Activated naive CD8-positive, alpha-beta T cell treated with anti-CD3 and anti-CD28 coated beads, Interleukin-2, amount 50 U/mL, for 24 hours (primary cell): ENCODE results near the gene SERPINA4.
"Not testable (repeated sequence)": the region's sequence is repeated elsewhere in the genome, so short reads cannot be mapped to it uniquely, and the experiment has no call there.

Source experiments
- ATAC-seq: fragments of 150-1000 bp; cut with Tn5 transposase; one replicate; pipeline ENCODE4 v1.10.0; 2021
- DNase-seq: peaks from one replicate; pipeline ENCODE4 v3.0.0; 2021
- H3K27ac Mint-ChIP-seq: one replicate; pipeline ENCODE4 v1.8.0; 2021; ENCODE audit warnings: mild to moderate bottlenecking, mixed read lengths
- H3K27me3 Mint-ChIP-seq: one replicate; pipeline ENCODE4 v1.8.0; 2021; ENCODE audit warnings: mixed read lengths
- H3K36me3 Mint-ChIP-seq: one replicate; pipeline ENCODE4 v1.8.0; 2021; ENCODE audit warnings: low read depth, mixed read lengths
- H3K4me1 Mint-ChIP-seq: one replicate; pipeline ENCODE4 v1.8.0; 2021; ENCODE audit warnings: mixed read lengths
- H3K4me3 Mint-ChIP-seq: one replicate; pipeline ENCODE4 v1.8.0; 2021; ENCODE audit warnings: mild to moderate bottlenecking, moderate library complexity, mixed read lengths
- H3K9me3 Mint-ChIP-seq: one replicate; pipeline ENCODE4 v1.8.0; 2021; ENCODE audit warnings: mixed read lengths

Gene SERPINA4

DNA sequence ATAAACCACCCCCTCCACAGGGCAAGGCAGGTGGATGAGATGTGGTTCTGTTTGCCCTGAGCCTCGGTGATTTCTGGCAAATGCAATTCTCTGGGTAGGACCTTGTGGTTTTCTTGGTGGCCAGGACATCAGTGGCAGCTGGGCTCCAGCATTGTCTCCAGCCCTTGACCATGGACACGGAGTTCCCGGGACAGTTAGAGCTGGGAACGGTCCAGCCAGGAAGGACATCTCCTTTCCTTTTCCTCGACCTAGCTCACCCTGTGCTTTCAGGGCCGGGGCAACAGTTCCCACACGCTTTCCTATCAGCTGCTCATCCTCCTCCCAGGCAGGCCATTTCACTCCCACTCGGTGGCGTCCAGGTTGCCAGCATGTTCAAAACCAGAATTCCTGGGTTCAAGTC, 9.2 kb downstream of the SERPINA4 start:
- ATAC-seq (no peak), DNase-seq (no peak)
- Mint-ChIP-seq H3K27me3 (no peaks in the 10 kb centered on the region), H3K4me1 (no peaks in the 10 kb centered on the region), H3K4me3 (no peak overlapping the region), H3K9me3 (no peaks in the 10 kb centered on the region), H3K36me3 (no peaks in the 10 kb centered on the region), H3K27ac (no peak overlapping the region)

DNA sequence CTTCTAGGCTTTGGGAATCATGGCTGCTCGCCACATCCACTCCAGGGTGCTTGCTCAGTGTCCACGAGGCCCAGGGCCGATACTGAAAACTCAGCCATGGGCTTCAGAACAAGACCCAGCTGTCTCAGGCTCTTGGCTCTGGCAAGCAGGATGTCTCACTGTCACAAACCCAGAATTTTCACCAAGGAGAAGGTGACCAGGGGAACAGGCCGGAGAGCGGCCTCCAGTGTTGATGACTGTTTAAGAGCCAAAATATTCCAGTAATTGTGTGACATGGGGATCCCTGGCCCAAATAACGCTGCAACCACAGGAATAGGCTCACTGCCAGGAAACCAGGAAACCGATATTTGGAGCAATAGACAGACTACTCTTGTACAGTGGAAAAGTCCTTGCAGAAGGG, 10.2 kb downstream of the SERPINA4 start:
- Mint-ChIP-seq H3K27ac (no peak overlapping the region), H3K9me3 (no peaks in the 10 kb centered on the region), H3K4me1 (no peaks in the 10 kb centered on the region), H3K36me3 (no peaks in the 10 kb centered on the region), H3K4me3 (no peak overlapping the region), H3K27me3 (no peaks in the 10 kb centered on the region)
- DNase-seq (no peak), ATAC-seq (no peak)

DNA sequence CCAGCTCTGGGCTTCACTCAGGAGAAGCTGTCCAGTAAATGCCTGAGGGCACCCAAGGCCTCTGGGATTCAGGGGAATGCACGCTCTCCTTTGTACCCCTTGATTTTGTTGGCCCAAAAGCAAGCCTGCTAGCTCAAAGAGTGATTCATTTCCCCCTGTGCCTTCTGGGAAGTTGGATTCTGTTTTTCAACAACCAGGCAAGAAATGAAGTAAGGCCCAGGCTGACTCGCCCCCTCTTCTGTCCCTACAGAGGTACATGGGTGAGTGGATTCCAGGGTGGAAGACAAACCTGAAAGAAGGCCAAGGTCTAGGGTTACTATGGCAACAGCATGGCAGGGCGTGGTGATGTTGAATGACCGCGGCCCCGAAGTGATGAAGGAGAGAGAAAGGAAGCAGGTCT, 10.7 kb downstream of the SERPINA4 start:
- no peaks in the 10 kb centered on the region for H3K4me1 Mint-ChIP-seq
- H3K27ac Mint-ChIP-seq: no peak overlapping the region
- no peaks in the 10 kb centered on the region for H3K9me3 Mint-ChIP-seq
- H3K27me3 Mint-ChIP-seq: no peaks in the 10 kb centered on the region
- ATAC-seq (no peak), DNase-seq (no peak)
- no peak overlapping the region for H3K4me3 Mint-ChIP-seq
- no peaks in the 10 kb centered on the region for H3K36me3 Mint-ChIP-seq

DNA sequence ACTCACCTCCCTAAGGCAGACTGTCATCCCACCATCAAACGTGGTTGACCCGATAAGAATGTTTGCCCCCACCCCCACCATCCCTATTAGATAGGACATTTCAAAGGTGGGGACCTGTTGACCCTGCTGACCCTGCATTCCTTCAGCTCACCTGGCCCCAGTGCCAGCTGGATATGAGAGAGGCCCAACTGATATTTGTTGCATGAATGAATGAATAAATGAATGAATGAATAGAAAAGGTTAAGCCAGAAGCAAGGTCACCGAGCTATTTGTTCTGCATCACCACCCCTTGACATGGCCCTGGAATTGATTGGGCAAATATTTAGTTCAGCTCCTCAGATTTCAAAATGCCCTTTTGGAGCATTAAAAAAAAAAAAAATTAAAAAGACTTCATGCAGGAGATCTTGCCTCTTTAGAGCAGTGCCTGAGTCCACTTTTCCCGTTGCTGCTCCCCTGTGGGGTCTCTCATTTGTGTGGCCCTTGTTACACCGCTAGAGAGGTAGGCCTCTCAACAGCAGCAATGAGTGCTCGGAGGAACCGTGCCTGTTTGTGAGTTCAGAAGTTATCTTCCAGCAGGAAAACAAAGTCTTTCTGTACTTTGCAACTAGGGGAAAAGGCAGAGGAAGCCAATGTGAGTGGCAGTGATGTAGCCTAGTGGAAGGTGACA, 11.5 kb downstream of the SERPINA4 start:
- no peaks in the 10 kb centered on the region for H3K4me1 Mint-ChIP-seq
- DNase-seq: no peak
- H3K27me3 Mint-ChIP-seq: no peaks in the 10 kb centered on the region
- H3K9me3 Mint-ChIP-seq: no peaks in the 10 kb centered on the region
- no peak overlapping the region for H3K27ac Mint-ChIP-seq
- no peak for ATAC-seq
- H3K36me3 Mint-ChIP-seq: no peaks in the 10 kb centered on the region
- H3K4me3 Mint-ChIP-seq: no peak overlapping the region

DNA sequence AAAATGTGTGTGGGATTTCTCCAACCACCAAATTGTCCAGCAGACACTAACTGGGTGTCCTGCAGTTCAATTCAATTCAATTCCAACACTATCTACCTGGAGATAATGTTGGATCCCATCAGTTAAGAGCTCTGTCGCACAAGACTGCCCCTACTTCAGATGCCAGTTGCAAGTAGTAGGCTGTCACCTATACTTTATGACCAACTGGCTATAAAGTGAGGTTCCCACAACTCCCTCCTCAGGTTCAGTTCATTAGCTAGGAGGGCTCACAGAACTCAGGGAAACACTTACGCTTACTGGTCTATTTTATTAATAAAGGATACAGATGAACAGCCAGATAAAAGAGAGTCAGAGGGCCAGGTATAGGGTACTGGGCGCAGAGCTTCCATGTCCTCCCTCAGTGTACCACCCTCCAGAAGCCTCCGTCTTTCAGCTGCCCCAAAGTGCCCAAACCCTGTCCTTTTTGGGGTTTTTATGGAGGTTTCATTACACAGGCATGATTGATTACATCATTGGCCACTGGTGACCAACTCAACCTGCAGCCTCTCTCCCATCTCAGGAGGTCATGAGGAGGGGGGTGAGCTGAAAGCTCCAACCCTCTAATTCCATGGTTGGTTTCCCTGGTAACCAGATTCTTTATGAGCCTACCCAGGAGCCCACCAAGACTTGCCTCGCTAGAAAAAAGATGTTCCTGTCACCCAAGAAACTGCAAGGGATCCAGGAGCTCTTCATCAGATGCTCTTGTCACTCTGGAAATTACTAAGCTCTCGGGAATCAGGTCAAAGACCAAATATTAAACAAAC, 12.4 kb downstream of the SERPINA4 start:
- Mint-ChIP-seq H3K27me3 (no peaks in the 10 kb centered on the region), H3K4me3 (no peak overlapping the region), H3K9me3 (no peaks in the 10 kb centered on the region), H3K36me3 (no peaks in the 10 kb centered on the region), H3K4me1 (no peaks in the 10 kb centered on the region), H3K27ac (no peak overlapping the region)
- no peak for DNase-seq
- ATAC-seq: no peak

DNA sequence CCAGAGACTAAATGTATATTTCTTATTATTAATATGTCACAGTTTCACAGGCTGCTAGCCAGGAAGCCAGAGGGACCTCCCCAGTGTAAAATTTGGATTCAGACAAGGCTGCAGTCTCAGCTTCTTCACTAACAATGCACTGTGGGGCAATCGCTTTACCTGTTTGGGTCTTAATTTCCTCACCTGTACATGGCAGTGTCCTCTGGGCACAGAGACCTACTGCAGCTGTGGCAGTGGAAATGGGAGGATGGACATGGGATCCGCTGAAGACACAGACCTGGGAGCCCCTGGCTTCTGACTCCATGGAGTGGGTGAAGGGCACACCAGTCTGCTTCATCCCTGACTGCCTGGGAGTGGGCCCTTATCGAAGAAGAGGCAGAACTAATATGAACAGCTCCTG, 13.1 kb downstream of the SERPINA4 start:
- H3K27ac Mint-ChIP-seq: no peak overlapping the region
- peaks cover 2% of the 10 kb centered on the region for H3K9me3 Mint-ChIP-seq
- DNase-seq: no peak
- no peaks in the 10 kb centered on the region for H3K36me3 Mint-ChIP-seq
- no peak for ATAC-seq
- no peaks in the 10 kb centered on the region for H3K4me1 Mint-ChIP-seq
- H3K4me3 Mint-ChIP-seq: no peak overlapping the region
- peaks cover 1% of the 10 kb centered on the region for H3K27me3 Mint-ChIP-seq

DNA sequence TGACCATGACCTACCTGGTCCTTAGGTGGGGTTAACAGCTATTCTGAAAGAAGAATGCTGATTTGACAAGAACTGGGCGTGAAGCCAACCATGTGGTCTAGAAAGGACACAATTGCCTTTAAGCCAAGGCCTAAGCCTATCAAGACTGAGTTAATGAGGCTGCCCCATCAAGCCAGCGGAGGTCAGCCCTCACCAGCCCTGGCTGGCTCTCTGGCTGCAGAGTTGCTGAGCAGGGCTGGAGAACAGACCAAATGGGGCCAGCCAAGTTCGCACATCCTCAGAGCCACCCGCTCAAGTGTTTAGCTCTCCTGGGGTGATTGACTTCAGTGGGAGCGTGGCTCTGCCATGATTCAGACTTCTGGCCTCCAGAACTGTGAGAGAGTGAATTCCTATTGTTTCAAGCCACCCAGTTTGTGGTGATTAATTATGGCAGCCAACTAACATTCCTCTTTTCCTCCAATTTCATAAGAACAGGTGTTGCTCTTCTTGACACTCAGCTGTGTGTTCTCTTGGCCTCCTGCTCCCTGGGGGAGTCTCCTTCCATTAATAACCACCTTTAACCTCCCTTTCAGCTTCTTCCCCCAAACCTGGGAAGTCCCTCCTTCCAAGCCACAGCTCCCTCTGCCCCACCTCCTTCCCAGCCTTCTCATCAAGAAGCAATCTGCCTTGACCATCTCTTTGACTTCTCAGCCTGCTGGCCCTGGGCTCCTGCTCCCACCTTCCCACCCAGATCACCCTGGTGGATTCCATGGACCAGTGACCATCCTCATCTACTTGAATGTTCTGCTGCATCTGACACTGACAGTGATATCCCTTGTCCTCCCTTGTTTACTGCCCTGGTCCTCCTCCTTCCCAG, 14.7 kb downstream of the SERPINA4 start:
- no peak for ATAC-seq
- peaks cover 4% of the 10 kb centered on the region for H3K9me3 Mint-ChIP-seq
- H3K36me3 Mint-ChIP-seq: no peaks in the 10 kb centered on the region
- DNase-seq: no peak
- no peak overlapping the region for H3K4me3 Mint-ChIP-seq
- H3K27me3 Mint-ChIP-seq: peaks cover 2% of the 10 kb centered on the region
- no peaks in the 10 kb centered on the region for H3K4me1 Mint-ChIP-seq
- no peak overlapping the region for H3K27ac Mint-ChIP-seq

DNA sequence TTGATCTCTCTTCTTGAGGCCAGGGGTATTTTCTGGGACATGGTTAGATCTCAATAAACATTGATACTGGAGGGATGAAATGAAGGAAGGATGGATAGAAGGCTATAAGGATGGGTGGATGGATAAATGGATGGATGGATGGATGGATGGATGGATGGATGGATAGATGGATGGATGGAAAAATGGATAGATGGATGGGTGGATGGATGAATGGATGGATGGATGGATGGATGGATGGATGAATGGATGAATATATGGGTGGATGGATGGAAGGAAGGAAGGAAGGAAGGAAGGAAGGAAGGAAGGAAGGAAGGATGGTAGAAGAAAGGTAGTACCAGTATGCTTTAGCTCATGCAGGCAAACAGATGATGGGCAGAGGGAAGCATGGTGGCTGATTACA, 16.2 kb downstream of the SERPINA4 start:
- not testable (repeated sequence) for ATAC-seq, H3K4me1 Mint-ChIP-seq, H3K36me3 Mint-ChIP-seq, H3K27me3 Mint-ChIP-seq, DNase-seq, H3K27ac Mint-ChIP-seq, H3K9me3 Mint-ChIP-seq, H3K4me3 Mint-ChIP-seq

DNA sequence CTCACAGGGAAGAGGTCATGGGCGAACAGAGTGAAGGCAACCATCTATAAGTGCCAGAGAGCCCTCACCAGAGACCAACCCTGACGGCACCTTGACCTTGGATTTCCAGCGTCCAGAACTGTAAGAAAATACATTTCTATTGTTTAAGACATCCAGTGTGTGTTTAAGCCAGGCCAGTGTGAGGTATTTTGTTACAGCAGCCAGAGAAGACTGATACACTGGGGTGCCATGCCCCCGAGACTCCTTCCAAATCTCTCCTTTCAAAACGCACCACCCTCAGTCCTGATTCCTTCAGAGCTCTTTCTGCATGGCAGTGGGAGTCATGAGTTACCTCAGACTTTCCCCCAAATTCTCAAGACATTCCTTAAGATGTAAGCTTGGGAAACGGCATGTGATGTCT, 17.5 kb downstream of the SERPINA4 start:
- ATAC-seq: no peak
- H3K9me3 Mint-ChIP-seq: peaks cover 4% of the 10 kb centered on the region
- no peak overlapping the region for H3K27ac Mint-ChIP-seq
- H3K36me3 Mint-ChIP-seq: no peaks in the 10 kb centered on the region
- no peak for DNase-seq
- H3K4me1 Mint-ChIP-seq: no peaks in the 10 kb centered on the region
- H3K27me3 Mint-ChIP-seq: peaks cover 2% of the 10 kb centered on the region
- H3K4me3 Mint-ChIP-seq: no peak overlapping the region

DNA sequence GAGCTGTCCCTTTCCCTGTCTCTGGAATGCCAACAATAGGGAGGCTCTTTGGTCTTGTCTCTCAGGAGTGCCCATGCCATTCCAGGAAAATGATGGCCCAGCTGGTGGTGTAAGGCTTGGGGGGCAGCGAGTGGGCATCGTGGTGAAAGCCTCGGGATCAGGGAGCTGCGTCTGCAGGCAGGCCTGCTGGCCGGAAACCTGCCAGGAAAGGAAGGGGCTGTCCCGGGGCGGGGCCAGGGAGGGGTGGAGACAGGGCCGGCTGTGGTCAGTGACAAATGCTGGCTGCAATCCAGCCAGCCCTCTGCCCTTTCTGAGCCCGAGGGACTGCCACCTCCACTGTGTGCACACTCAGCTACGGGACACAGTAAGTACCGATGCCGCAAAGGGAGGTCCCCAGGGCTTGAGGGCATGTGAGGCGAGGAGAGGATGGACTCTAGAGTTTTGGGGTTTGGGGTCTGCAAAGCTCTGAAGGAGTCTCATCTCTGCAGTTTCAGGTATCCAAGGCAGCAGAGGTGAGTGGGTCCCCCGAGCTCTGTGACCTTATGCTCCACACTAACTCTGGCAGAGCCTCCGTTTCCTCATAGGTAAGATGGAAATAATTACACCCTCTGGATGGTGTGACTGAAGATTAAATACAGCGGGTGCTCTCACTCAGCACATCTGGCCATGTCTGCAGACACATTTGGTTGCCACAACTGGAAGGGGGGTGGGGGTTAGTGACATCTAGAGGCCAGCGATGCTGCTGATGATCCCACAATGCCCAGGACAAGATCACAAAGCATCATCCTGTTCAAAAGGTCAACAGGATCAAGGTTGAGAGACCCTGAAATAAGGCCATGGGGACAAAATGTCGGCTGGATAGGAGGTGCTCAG, 20.1 kb downstream of the SERPINA4 start, which contains the start of gene SERPINA5:
TSS of gene SERPINA5 (plus strand) at position 300 of the 873 bp plus-strand sequence. CDS start 5,937 bp downstream, outside the sequence.
- no peak within 1 kb of the TSS for H3K27ac Mint-ChIP-seq

DNA sequence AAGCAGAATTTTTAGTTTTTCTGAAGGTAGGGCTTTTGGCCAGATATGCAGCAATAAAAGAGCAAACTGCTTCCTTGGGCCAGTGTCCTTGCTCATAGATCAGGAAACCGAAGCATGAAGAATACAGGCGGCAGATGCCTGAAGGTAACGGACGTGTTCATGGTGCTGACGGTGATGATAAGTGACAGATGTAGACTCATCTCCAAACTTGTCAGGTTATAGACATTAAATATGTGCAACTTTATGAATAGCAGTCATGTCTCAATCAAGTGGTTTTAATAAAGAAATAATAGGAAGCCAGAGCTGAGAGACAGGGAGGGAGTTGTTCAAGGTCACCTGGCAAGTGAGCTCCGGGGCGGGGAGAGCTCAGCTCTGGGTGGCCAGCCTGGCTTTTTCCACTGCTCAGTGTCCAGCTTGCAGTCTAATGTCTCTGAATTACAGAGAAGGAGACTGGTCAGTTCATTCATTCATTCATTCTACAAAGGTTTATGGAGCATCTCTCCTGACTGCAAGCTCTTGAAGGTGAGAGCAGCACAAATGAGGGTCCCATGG, 21.0 kb downstream of the SERPINA4 start:
- Mint-ChIP-seq H3K4me3 (no peak overlapping the region), H3K9me3 (peaks cover 4% of the 10 kb centered on the region), H3K27ac (no peak overlapping the region), H3K27me3 (peaks cover 7% of the 10 kb centered on the region), H3K4me1 (no peaks in the 10 kb centered on the region), H3K36me3 (no peaks in the 10 kb centered on the region)
- DNase-seq: no peak
- ATAC-seq: no peak

More for the DNA sequence above, 20.1 kb downstream of the SERPINA4 start, which contains the start of gene SERPINA5:
- Mint-ChIP-seq H3K4me1 (no peaks in the 10 kb centered on the region), H3K9me3 (peaks cover 4% of the 10 kb centered on the region), H3K4me3 (no peak within 1 kb of the TSS), H3K27me3 (peaks cover 6% of the 10 kb centered on the region), H3K36me3 (no peaks in the 10 kb centered on the region)
- ATAC-seq (no peak), DNase-seq (no peak)

DNA sequence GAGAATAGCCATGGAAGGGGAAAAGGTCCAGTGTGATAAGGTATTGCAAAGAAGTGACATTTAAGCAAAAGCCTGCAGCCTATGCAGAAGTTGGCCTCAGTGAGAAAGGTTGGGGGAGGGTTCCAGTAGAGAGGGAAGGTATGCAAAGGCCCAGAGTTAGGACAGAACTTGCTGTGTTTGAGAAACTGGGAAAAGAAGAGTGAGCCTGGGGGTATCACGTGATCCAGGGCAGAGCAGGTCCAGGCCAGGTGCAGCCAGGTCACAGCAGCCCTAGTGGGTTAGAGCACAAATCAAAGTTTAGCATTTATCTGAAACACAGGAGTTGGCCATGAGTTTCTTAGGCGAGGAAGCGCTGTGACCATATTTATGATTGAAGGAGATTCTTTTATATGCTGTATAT, 21.6 kb downstream of the SERPINA4 start:
- no peak overlapping the region for H3K27ac Mint-ChIP-seq
- DNase-seq (no peak), ATAC-seq (no peak)
- H3K4me3 Mint-ChIP-seq: no peak overlapping the region
- no peaks in the 10 kb centered on the region for H3K36me3 Mint-ChIP-seq
- H3K4me1 Mint-ChIP-seq: no peaks in the 10 kb centered on the region
- H3K9me3 Mint-ChIP-seq: peaks cover 4% of the 10 kb centered on the region
- peaks cover 7% of the 10 kb centered on the region for H3K27me3 Mint-ChIP-seq

DNA sequence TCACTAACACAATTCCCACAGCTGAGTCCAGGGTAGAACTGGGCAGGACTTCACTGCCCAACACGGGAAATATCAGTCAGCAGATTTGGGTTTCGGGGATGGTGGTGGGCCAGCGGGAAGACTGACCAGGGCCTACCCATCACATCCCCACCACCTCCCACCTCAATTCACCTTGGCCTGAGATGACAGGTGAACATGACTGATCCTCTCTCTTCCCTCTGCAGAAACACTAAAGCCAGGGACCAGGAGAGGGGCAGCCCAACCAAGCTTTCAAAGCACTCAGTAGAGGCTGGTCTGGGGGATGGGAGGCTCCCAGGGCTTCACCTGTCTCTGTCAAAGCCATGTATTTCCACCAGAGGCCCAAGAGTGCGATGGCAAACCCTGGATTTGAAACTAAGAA, 22.3 kb downstream of the SERPINA4 start:
- Mint-ChIP-seq H3K9me3 (peaks cover 4% of the 10 kb centered on the region), H3K4me3 (no peak overlapping the region), H3K27me3 (peaks cover 7% of the 10 kb centered on the region), H3K36me3 (no peaks in the 10 kb centered on the region), H3K4me1 (no peaks in the 10 kb centered on the region), H3K27ac (no peak overlapping the region)
- DNase-seq (no peak), ATAC-seq (no peak)
